MM.1S (cell line): ENCODE data around the gene GCC2.
"Not testable (repeated sequence)": the region's sequence is repeated elsewhere in the genome, so short reads cannot be mapped to it uniquely, and the experiment has no call there.

Source experiments
- DNase-seq: peaks from one replicate; pipeline ENCODE4 v3.0.0-alpha.2; 2015
- H2AFZ ChIP-seq: fragments of 300-600 bp; sonication (generic); 2 replicates; pipeline ENCODE4 v1.6.0; 2016; ENCODE audit warnings: antibody characterized with exemption, low read length
- H3F3A ChIP-seq: fragments of 300-600 bp; sonication (generic); 2 replicates; pipeline ENCODE4 v1.6.1; 2016; ENCODE audit warnings: mild to moderate bottlenecking, antibody characterized with exemption, low read length, moderate library complexity, mixed read lengths; ENCODE audit not compliant: insufficient read depth
- H3K27ac ChIP-seq: fragments of 300-600 bp; sonication (generic); 2 replicates; pipeline ENCODE4 v1.5.1; 2016; ENCODE audit warnings: mild to moderate bottlenecking, low read length
- H3K27me3 ChIP-seq: fragments of 300-600 bp; sonication (generic); replicated peaks from 2 replicates; pipeline ENCODE4 v1.6.0; 2016; ENCODE audit warnings: low read length; ENCODE audit not compliant: insufficient read depth
- H3K36me3 ChIP-seq: fragments of 300-600 bp; sonication (generic); replicated peaks from 2 replicates; pipeline ENCODE4 v1.6.1; 2016; ENCODE audit warnings: mild to moderate bottlenecking, low read length, mixed read lengths; ENCODE audit not compliant: insufficient read depth
- H3K4me1 ChIP-seq: fragments of 300-600 bp; sonication (generic); 2 replicates; pipeline ENCODE4 v1.6.1; 2016; ENCODE audit warnings: low read length, mixed read lengths
- H3K4me2 ChIP-seq: fragments of 300-600 bp; sonication (generic); 2 replicates; pipeline ENCODE4 v1.6.0; 2016; ENCODE audit warnings: low read depth, low read length
- H3K4me3 ChIP-seq: fragments of 300-600 bp; sonication (generic); 2 replicates; pipeline ENCODE4 v1.5.1; 2016; ENCODE audit warnings: low read length, mixed read lengths
- H3K79me2 ChIP-seq: fragments of 300-600 bp; sonication (generic); 2 replicates; pipeline ENCODE4 v1.6.1; 2016; ENCODE audit warnings: mixed run types, low read length, mixed read lengths
- H3K9ac ChIP-seq: fragments of 300-600 bp; sonication (generic); 2 replicates; pipeline ENCODE4 v1.6.1; 2016; ENCODE audit warnings: low read length, mixed read lengths
- H3K9me2 ChIP-seq: fragments of 300-600 bp; sonication (generic); replicated peaks from 2 replicates; pipeline ENCODE4 v1.6.1; 2016; ENCODE audit warnings: mild to moderate bottlenecking, low read length, mixed read lengths; ENCODE audit not compliant: insufficient read depth
- H3K9me3 ChIP-seq: fragments of 300-600 bp; sonication (generic); replicated peaks from 2 replicates; pipeline ENCODE4 v1.6.1; 2016; ENCODE audit warnings: mild to moderate bottlenecking, low read length, mixed read lengths; ENCODE audit not compliant: insufficient read depth
- H4K20me1 ChIP-seq: fragments of 300-600 bp; sonication (generic); 2 replicates; pipeline ENCODE4 v1.6.1; 2016; ENCODE audit warnings: mild to moderate bottlenecking, low read length, moderate library complexity, mixed read lengths; ENCODE audit not compliant: insufficient read depth
- CTCF ChIP-seq: fragments of 300-600 bp; sonication (generic); IDR thresholded peaks from 2 replicates; pipeline ENCODE4 v1.5.1; 2016; ENCODE audit warnings: antibody characterized with exemption, low read length, mixed read lengths
- EZH2 ChIP-seq: fragments of 300-600 bp; sonication (generic); optimal IDR thresholded peaks from 2 replicates; pipeline ENCODE3; 2017; ENCODE audit warnings: low read depth, mild to moderate bottlenecking, antibody characterized with exemption, low read length, mixed read lengths
- EZH2phosphoT487 ChIP-seq: fragments of 300-600 bp; sonication (generic); IDR thresholded peaks from 2 replicates; pipeline ENCODE4 v1.6.1; 2018; ENCODE audit warnings: antibody characterized with exemption, low read length

GCC2 gene

GRCh38 chr2:108553209-108553919 is 104.4 kb downstream of the GCC2 start:
- Histone ChIP-seq H3K9me2 (no peaks in the 10 kb centered on the region), H3K79me2 (peaks cover 80% of the 10 kb centered on the region), H3F3A (no peaks in the 10 kb centered on the region), H3K27ac (no peak overlapping the region), H3K36me3 (no peaks in the 10 kb centered on the region), H3K4me2 (no peak overlapping the region), H3K27me3 (no peaks in the 10 kb centered on the region), H2AFZ (no peak overlapping the region), H3K9me3 (no peaks in the 10 kb centered on the region), H3K4me1 (no peaks in the 10 kb centered on the region), H4K20me1 (no peaks in the 10 kb centered on the region; the same call in 1 of the 2 replicates), H3K4me3 (no peak overlapping the region), H3K9ac (no peak overlapping the region)
- no peak for DNase-seq
- TF ChIP-seq EZH2phosphoT487 = no peak

GRCh38 chr2:108554528-108554927 is 105.5 kb downstream of the GCC2 start:
- Histone ChIP-seq H3K9me3 (no peaks in the 10 kb centered on the region), H4K20me1 (no peaks in the 10 kb centered on the region; the same call in 1 of the 2 replicates), H3F3A (no peaks in the 10 kb centered on the region), H3K27ac (no peak overlapping the region), H3K36me3 (no peaks in the 10 kb centered on the region), H3K79me2 (peaks cover 78% of the 10 kb centered on the region), H3K27me3 (no peaks in the 10 kb centered on the region), H3K4me3 (no peak overlapping the region), H3K4me1 (no peaks in the 10 kb centered on the region), H3K9me2 (no peaks in the 10 kb centered on the region), H3K4me2 (no peak overlapping the region), H2AFZ (no peak overlapping the region), H3K9ac (no peak overlapping the region)
- TF ChIP-seq CTCF (no peak), EZH2phosphoT487 (no peak)
- no peak for DNase-seq

- H3K36me3 ChIP-seq = no peaks in the 10 kb centered on the region
- no peak for DNase-seq
- no peaks in the 10 kb centered on the region for H3K27me3 ChIP-seq
- no peak overlapping the region for H2AFZ ChIP-seq
- no peak overlapping the region for H3K4me2 ChIP-seq
- no peaks in the 10 kb centered on the region for H3F3A ChIP-seq
- no peaks in the 10 kb centered on the region for H3K9me3 ChIP-seq
- no peaks in the 10 kb centered on the region for H3K9me2 ChIP-seq
- H3K27ac ChIP-seq = no peak overlapping the region
- H3K79me2 ChIP-seq = peaks cover 82% of the 10 kb centered on the region
- no peak overlapping the region for H3K4me3 ChIP-seq
- no peaks in the 10 kb centered on the region; the same call in 1 of the 2 replicates for H4K20me1 ChIP-seq
- TF ChIP-seq EZH2 (no peak), EZH2phosphoT487 (no peak), CTCF (no peak)
- no peak overlapping the region for H3K9ac ChIP-seq
- no peaks in the 10 kb centered on the region for H3K4me1 ChIP-seq
Observed at GRCh38 chr2:108555572-108555971, 106.6 kb downstream of the GCC2 start.

GRCh38 chr2:108556581-108556980 is 107.6 kb downstream of the GCC2 start:
- H3K9ac ChIP-seq, H3K4me3 ChIP-seq, H3K4me1 ChIP-seq, H4K20me1 ChIP-seq, H3K27ac ChIP-seq, H3K27me3 ChIP-seq, H2AFZ ChIP-seq, DNase-seq, H3K4me2 ChIP-seq, H3K36me3 ChIP-seq, H3F3A ChIP-seq, H3K9me3 ChIP-seq, H3K9me2 ChIP-seq: not testable (repeated sequence)
- peaks cover 89% of the 10 kb centered on the region for H3K79me2 ChIP-seq
